GM19455 (cell line): ENCODE measurements around the gene KLF7.
A peak's percentile ranks its signal among the peaks of the same experiment; 100 is the strongest.

Experiments used
- ATAC-seq: cut with Tn5 transposase; IDR thresholded peaks from one replicate; pipeline ENCODE4 v1.9.1; 2021; ENCODE audit not compliant: unreplicated experiment

The KLF7 gene

DNA sequence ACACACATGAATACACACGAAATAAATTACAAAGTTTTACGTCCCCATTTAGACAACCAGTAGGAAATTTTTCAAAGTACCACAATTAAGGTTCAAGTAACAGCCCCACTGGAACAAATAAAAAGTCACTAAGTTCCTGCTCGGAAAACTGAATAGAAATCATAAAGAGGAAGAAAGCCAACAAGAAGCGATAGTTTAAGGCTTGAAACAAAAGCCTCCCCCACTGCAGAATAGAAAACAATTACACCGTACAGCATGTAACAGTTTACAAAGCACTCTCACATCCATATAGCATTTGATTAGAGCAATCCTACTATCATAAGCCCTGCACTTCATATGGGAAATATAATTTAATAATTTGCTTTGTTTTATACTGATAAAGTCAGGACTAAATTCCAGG lies 15.5 kb downstream of the KLF7 start:
- no peak for ATAC-seq

DNA sequence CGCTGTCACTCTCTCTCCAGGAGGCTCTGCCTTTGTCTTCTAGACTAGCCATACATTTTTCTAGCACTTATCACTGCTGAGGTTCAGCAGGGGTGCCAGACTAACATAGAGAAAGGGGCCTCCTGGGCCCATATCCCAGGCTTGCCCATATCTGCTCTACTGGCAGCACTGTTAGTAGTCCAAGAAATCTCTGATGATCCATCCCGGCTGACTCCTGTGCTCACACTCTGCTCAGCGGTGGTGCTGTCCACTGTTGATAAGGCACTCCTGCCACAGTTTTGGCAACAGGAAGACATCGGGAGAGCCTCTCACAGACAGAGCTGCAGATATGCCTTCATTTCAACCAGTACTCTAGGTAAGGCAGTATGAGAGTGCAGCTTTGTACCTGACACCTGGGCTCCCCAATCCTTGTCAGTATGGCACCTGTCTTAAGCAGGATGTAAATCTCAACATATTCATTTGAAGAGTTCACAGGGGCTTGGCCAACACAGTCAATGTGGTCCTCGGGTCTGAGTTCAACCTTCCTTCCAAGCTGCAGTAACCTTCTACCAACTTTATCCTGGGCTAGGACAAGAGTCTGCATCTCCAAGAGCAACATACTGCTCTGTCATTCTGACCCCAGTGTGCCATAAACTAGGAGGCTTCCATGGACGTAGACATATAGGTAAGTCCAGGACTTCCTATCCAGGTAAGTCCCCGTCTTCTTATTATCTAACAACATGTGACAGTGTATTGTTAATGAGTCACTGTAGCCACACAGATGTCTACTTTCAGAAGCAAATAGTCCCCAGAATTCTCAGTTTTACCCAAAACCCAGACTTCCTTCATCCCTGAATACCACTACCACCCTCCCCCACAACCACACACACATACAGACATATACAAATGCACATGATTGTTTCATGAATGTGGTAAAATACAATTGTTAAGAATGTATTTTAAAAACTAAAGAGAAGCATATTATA lies 16.2 kb downstream of the KLF7 start:
- ATAC-seq: peak; percentile 61

DNA sequence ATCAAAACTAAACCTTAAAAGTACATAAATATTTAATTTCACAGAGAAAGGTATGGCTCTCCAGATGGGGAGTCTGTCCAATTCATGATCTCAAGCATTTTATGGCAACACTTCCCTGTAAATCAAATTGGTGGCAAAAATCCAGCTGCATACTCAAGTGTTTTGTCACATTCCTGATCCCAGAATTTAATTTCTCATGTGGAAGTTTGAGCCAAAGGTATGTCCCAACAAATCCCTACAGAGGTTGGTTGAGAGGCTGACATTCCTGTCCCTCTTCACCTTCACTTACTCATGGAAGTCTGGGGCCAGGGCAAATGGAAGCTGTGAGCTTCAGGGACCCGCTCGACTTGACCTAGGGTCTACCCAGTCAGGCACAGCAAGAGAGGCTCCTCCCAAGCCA lies 17.7 kb downstream of the KLF7 start:
- no peak for ATAC-seq

DNA sequence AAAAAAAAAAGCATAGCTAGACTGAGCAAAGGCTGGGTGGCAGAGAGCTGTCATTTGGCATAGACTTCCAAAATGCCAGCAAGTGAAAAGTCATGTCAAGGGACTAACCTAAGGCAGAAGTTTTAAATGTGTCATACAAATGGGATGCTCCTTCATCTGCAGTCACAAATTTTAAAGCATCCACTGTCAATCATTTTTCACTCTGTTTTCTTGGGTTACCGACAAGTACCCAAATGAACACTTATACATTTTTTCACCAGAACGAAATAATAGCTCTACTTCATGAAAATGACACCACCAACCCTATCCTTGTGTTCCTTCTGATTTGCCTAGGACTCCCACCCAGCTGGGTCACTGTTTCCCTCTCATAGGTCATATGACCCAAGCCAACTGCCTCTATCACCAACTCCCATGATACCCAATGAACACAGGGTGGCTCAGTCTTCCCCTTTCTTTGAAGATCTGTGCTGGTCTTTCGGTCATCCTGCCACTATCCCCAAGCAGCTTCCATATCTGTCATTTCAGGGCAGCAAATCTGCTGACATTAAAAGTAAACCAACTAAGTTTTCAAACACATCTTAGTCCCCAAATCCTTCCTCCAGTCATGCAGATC lies 21.5 kb downstream of the KLF7 start:
- no peak for ATAC-seq

DNA sequence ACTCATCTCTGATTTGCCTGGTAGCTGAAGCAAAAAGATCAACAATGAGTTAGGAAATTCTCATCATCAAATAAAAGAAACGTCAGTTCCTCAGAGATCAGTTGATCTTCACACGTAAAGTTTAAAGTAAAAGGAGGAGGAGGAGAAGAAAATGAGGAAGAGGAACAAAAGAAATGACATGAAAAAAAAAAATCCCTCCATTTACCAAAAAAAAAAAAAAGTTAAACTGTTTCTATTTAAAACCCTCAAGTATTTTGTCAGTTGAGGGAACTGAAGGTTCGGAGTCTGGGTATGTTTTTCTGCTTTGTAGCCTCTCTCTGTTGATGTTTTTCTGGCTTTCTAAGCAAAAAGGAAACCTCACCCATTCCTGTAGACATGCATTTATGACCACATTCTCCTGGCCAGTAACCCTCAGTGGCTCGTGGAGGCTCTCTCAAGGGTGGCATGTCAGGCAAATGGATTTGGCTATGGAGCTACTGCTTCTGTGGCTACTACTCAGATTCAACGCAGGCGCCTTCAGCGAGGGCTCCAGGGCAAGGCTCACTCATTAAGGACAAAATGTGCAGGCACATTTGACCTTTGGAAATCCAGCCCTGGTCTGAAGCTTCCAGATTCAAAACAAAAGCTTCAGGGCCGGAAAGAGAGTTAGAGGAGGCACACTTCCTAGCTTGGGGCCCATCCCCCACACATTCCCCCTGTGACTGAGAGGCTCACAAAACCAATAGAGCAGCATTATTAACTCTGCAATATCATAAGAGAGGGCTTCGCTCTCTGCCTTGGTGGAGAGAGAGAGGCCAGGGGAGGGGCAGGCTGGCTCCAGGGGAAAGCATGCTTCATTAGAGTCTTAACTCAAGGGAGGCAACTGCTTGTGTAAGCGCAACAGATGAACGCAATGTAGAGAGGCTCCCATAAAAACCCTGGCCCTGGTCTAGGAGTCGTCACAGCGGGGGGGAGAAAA lies 22.3 kb downstream of the KLF7 start:
- ATAC-seq: peak; percentile 51

DNA sequence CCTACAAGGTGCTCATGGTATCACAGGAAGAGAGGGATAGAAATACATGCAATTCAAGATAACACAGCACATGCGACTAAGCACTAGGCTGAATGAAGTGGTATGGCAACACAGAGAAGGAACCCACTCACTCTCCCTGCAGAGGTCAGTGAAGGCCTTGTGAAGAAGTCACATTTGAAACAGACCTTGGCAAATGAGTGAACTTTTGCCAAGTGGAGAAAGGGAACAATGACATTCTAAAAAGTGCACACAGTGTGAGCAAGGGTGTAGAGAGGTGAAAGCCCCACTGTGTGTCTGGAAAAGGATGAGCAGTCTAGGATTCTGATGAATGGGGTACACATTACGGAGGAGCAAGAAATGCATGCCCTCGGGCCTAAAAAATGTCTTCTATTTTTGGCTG lies 23.3 kb downstream of the KLF7 start:
- no peak for ATAC-seq

DNA sequence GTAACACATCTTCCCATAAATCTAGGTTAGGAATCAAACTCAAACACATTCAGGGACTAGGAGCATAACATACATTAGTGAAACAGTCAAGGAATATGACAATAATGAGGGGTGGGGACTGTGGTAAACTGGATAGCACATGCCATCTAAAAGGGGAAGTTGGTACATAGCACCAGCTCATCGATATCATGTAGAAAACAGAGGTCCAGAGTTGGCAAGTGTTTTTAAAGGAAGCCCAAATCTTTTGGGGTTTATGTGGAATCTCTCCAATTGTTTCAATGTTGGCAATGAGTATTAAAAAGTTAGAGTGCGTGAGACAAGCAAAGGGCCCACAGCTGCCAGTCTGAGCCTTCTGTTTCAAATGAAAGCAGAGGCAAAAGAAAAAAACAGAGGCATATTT lies 24.4 kb downstream of the KLF7 start:
- ATAC-seq: no peak

DNA sequence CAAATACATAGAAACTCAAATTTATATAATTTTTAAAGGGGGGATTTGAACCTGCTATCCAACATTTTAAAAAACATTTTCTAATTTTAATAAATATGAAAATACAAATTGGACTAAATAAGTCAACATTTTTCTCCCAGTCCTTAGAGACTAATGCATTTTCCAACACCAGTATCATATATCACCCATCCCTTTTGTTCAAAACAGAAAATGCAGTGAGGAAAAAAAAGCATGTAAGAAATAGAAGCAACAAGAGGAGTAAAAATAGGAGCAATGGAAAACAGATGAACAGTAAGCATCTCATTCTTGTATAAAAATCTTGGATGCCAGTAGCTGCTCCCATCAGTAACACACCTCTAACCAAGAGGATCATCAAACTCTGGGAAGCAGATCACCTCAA lies 25.5 kb downstream of the KLF7 start:
- ATAC-seq: no peak

DNA sequence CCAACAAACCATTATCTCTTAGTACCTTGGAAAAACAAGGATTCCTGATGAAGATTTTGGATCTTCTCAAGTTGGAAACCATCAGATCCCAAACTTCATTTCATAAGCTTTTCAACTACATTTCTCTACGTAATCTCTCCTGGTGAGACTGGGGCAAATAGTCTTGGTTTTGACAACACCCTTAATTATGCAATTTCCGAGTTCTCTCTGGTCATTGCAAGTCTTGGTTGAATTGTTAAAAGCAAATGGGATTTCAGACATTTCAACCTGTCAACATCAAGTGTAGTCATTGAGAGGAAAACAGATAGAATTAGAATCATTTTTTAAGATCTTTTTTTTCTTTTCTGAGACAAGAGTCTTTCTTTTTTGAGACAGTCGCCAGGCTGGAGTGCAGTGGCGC lies 26.2 kb downstream of the KLF7 start:
- no peak for ATAC-seq

DNA sequence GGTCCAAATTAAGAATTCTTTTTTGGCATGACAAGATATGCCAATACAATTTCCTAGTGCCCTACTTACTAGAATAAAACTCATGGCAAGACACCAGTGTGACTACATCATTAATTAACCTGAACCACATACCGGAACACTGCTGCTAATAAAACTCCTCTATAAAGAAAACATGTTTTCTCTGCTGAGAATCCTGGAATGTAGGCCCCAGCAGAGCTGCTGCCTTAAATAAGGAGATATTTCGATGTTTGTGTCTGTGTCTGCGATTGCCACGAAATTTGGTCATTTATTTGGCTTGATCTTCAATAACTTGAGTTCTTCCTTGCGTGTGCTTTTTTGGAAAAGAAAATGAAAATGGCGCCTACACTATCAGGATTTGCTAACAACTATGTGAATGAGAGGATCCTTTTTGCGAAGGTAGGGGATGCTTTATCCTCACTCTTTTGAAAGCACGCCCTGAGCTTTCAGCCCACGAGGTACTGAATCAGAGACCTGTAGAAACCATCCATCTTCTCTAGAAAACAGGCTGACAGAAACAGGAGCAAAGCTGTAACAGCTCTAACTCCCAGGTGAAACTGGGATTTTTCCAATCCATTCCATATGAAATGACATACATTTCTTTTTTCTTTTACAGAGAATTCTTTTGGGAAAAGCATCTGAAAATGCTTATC lies 27.0 kb downstream of the KLF7 start:
- ATAC-seq: no peak

DNA sequence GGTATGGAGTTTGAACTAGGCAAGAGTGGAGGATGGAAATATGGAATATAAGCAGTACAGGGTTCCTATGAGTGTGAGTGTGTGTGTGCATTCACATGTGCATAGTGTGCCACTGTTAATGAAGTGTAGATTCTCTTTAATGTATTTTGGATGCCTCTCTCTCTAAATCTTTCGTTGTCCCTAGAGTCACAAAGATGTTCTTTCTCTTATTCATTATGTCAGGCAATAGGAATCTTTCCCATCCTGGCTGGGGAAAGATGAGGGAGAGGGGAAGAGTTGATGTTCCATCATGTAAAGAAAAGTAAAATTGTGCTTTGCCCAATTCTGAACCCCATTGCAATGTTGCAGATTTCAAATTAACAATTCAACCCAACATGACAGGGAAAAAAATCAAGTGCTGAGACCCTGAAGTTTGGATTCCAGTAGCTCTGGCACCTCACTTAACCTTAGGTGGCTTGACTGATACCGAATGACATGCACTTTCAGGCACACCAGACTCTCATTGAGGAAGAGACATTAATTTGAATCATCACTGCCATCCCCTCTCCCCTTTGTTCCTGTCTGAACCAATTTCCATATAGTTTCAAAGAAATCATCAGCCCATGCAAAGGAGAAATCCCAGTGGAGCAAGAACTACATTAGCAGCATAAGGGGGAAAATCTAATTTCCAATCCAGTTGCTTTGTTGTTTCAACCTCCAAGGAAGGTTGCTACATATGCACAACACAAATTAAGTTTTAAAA lies 28.0 kb downstream of the KLF7 start:
- ATAC-seq: no peak

DNA sequence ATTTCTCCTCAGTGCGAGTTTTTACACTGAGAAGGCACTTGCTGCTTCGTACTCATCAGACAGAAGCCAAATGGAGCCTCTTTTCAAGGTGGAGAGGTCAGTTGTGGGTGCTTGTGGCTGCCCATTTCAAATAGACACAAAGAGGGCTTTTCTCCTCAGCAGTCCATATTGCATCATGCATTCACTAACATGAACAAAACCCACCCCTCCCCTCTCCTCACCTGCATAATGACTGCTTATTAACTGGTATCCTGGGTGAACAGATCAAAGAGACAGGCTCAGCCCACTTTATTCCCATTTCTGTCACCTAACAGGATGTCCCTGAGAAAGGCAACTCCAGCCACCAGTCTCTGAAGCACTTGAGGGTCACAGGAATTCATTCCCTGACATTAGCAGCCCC lies 28.9 kb downstream of the KLF7 start:
- no peak for ATAC-seq

DNA sequence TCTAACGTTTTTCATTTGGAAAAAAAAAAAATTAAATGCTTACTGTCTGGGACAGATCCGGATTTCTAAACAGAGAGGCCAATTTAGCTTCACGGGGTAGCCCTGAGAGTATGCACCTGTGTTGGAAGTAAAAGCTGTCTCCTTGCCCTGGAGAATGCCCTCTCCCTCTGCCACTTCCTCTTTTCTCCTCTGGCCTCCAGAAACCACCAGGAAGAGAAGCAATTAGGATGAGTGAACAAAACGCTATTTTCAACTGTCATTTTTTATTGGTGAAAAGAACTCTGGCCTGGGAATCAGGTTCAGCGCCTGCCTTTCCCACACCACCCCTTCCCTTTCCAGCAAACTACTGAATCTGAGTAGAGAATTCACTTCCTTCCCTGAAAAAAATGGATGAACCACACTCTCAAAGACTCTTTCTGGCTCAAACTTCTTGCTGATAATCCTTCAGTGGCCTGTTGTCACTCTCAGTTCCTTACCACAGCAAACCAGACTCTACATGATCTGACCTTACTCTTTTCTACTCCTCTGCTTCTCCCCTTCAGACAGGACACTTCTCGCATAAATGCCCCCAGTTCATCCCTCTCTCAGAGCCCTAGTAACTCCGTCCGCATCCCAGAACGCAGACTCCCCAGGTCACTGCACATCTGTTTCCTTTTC lies 29.8 kb downstream of the KLF7 start:
- no peak for ATAC-seq

DNA sequence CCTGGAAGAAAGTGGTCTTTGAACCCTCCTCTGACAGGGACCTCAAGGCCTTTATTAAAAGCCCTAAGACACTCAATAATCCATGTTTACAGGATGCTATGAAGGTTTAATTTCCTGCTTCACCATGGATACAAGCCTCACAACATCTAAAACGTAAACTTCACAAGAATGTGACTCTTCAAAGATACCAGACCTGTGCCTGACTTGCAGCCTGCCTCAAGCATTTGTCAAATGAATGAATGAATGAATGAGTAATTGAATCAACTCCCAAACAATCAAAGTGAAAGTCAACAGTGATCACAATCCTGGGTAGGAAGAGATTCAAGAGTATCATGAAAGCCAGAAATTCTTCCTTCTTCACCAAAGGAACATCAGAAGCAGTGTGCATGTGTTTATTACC lies 30.4 kb downstream of the KLF7 start:
- ATAC-seq: no peak

DNA sequence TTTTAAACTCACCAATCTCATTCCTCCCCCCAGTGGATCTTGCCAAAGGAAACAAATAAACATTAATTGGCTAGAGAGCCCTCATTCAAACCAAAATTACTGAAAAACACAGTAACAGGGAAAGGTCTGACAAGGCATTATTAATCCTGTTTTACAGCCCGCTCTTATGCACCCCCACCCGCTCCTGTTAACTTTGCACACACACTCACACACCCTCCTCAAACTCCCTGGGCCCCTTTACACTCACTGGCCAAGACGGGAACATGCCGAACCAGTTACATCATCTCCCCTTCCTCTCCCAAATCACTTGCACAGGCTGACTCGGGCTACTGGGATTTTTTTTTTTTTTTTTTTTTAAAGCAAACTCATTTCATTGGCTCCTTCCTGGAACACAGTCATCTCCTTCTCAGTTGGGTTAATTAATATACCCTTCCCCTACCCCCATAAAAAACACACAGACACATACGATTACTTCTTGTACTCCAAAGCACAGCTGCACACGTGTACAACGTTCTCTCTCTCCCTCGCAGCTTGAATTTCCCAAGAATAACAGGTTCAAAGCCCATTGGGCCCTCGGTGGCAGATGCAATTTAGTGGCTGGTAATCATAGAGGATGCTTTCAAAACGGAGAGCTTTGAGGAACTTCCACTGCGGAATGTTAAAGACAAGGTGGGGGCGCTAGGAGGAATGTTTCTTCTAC lies 31.8 kb downstream of the KLF7 start:
- ATAC-seq: no peak

DNA sequence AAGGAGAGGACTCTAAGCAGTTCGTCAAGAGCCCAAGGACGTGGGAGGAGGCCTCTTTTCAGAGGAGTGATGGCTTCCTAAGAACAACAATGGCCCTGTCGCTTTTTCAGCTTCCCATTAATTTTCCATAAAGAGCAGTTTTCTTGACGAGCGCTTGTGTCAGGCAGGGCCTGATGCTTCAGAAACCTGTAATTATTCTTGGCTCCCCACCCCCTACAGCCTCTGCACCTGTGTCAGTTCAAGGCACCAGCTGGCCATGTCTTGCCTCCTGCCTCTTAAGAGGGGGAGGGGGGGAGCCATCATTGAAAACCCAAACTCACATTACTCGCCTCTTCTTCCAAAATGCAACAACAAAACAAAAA lies 32.3 kb downstream of the KLF7 start:
- ATAC-seq: no peak

DNA sequence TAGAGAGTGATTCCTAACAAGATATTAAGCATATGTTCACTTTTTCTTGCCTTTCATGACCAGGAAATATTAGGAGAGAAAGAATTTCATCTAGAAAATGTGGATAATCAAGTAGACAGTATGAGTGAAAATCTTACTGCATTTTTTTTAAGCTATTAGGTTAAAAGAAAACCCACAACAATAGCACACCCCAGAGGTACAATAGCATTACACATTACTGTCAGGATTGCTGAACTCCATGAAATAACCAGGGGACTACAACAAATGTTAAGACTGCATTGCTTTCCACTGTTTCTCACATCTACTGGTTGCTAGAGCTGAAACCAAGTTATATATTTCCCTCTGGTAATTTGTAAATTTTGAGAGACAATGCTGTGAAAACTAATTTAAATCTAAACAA lies 33.7 kb downstream of the KLF7 start:
- no peak for ATAC-seq

DNA sequence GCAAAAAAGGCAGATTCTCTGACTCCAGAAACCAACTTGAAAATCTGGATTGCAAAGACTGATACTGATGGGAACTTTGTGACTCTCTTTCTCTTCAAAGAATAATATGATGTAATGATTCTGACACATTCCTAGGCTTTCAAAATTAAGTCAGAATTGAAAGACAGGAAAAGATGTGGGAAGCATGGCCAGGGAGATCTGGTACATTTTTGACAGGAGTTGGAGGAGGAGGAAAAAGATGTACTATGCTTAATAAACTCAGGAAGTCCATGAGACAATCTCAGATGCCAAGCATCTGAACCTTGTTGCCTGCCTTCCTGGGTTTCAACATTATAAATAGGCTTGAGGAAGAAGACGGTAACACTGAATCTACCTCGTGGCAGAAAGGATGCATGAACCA lies 34.2 kb downstream of the KLF7 start:
- no peak for ATAC-seq

DNA sequence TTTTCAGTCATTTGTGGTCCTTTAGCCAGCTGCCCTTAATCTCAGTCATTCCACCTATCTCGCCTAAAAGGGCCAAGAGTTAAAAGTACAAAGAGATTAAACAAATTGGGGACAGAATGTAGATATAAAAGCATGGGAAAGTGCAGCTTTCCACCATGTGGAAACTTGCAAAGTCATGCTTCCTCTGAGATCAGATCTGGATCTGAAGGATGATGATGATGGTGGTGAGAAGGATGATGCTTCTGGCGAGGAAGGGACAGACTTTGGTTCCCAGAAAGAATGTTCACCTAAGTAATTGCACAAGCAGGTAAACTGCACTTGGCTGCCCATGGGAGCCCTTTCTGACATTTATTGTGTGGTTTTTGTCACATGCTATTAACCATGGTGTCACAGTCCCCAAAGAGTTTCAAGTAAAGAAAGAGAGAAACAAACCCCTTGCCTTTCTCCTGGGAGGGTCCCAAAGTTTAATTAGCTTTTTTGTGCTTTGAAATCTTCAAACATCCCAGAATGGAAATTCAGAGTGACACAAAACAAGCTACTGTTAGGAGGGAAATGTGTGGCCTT lies 34.7 kb downstream of the KLF7 start:
- no peak for ATAC-seq
